ENCODE data around the gene TCF15. TPM values are rescaled to one million over a fixed set of nuclear protein-coding genes. Genes with fewer than 3 reads are reported as not detected.

The TCF15 gene
- total and polyA plus RNA-seq, 2 of the 13 experiments (the other 11 are each of a cell fraction or from before 2014, with no cell fraction given) = not detected

GRCh38 chr20:645318-646106, 35.4 kb upstream of the TCF15 start (continued):
- TF ChIP-seq YY1 (IDR thresholded peaks at IDR 0.05; ENCODE audit: insufficient read depth, insufficient replicate concordance, low read depth, low read length) = peak; percentile 59
- TF ChIP-seq ARID3A (IDR thresholded peaks at IDR 0.05; ENCODE audit: low read depth, low read length) = peak; percentile 33; the same call in 1 of the 2 replicates
- peak; percentile 77 for TF ChIP-seq CBX5 (CRISPR knock-in tag; IDR thresholded peaks at IDR 0.05; ENCODE audit: borderline replicate concordance)
- 0 out of 2 replicates have a peak, but pooled peaks have one; percentile 27 for TF ChIP-seq ZNF879 (CRISPR knock-in tag; IDR thresholded peaks at IDR 0.05)
- peak; percentile 77; the same call in 1 of the 2 replicates for TF ChIP-seq ZNF431 (CRISPR knock-in tag; IDR thresholded peaks at IDR 0.05; ENCODE audit: borderline replicate concordance, low read depth)
- TF ChIP-seq GPN1 (CRISPR knock-in tag; IDR thresholded peaks at IDR 0.05; ENCODE audit: borderline replicate concordance) = no peak
- TF ChIP-seq ZFX (CRISPR knock-in tag; IDR thresholded peaks at IDR 0.05; ENCODE audit: low read depth) = peak; percentile 88
- TF ChIP-seq HNRNPLL (IDR thresholded peaks at IDR 0.05; ENCODE audit: low read depth, low read length, poor library complexity, severe bottlenecking) = peak; percentile 77
- TF ChIP-seq ZNF292 (CRISPR knock-in tag; IDR thresholded peaks at IDR 0.05; ENCODE audit: borderline replicate concordance, low read depth) = peak; percentile 77; the same call in 1 of the 2 replicates
- peak; percentile 38; the same call in 1 of the 2 replicates for TF ChIP-seq ZNF564 (CRISPR knock-in tag; IDR thresholded peaks at IDR 0.05)
- no peak for TF ChIP-seq HCFC1 (IDR thresholded peaks at IDR 0.05; ENCODE audit: low read depth, low read length)
- peak; percentile 40; the same call in 1 of the 2 replicates for TF ChIP-seq TEF (CRISPR knock-in tag; IDR thresholded peaks at IDR 0.05)
- TF ChIP-seq SNAPC4 (CRISPR knock-in tag; IDR thresholded peaks at IDR 0.05) = peak; percentile 94
- no peak for TF ChIP-seq TOE1 (CRISPR knock-in tag; IDR thresholded peaks at IDR 0.05)
- no peak for TF ChIP-seq NONO (IDR thresholded peaks at IDR 0.05)
- TF ChIP-seq NONO (CRISPR knock-in tag; conservative IDR thresholded peaks at IDR 0.05) = peak; percentile 90
- TF ChIP-seq HHEX (CRISPR knock-in tag; IDR thresholded peaks at IDR 0.05) = no peak
- TF ChIP-seq ZNF296 (CRISPR knock-in tag; conservative IDR thresholded peaks at IDR 0.05) = no peak
- no peak for TF ChIP-seq MZF1 (CRISPR knock-in tag; IDR thresholded peaks at IDR 0.05; ENCODE audit: borderline replicate concordance)
- TF ChIP-seq GATAD1 (CRISPR knock-in tag; IDR thresholded peaks at IDR 0.05) = peak; percentile 75
- TF ChIP-seq ZSCAN29 (CRISPR knock-in tag; conservative IDR thresholded peaks at IDR 0.05) = peak; percentile 87
- TF ChIP-seq SP1 (IDR thresholded peaks at IDR 0.05) = no peak
- peak; percentile 48; the same call in 1 of the 2 replicates for TF ChIP-seq SP1 (CRISPR knock-in tag; IDR thresholded peaks at IDR 0.05)
- peak; percentile 48; the same call in 1 of the 2 replicates for TF ChIP-seq BCL6 (CRISPR knock-in tag; IDR thresholded peaks at IDR 0.05)

All from HepG2 (cell line).